ENCODE measurements around the gene DYNLT4.
"Not testable (repeated sequence)": the region's sequence is repeated elsewhere in the genome, so short reads cannot be mapped to it uniquely, and the experiment has no call there.

The DYNLT4 gene

GRCh38 chr1:44786841-44787426, 20.2 kb downstream of the DYNLT4 start:
- DNase-seq: no peak

DNA sequence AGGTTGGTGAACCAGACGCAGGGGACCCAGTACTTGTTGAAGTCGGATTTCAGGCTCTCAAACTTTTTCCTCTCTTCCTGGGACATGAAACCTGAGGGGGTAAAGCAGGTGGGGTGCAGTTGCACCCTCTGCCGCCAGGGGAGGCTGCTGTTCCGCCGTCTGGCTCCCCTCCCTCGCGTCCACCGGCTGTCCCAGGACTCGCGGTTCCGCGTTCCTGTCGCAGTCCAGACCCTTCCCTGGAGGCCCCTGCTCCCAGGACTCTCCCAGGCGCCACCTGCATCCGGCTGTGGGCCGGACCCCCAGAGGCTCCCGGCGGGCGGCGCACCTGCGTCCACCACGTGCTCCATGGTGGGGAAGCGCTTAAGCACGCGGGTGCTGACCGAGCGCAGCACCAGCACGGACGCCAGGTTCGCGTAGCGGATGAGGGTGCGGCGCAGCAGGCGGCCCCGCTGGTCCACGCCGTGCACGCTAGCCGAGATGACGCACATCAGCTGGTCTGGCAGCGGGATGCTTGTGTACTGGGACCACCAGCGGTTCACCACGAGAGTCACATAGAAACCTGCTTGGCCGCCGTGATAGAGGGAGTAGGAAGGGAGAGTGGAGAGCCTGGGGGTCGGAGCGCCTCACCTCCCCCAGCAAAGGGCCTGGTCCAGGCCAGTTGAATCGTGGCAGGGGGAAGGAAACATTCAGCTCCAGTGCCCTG, 20.9 kb downstream of the DYNLT4 start:
- DNase-seq: peak; percentile 62

DNA sequence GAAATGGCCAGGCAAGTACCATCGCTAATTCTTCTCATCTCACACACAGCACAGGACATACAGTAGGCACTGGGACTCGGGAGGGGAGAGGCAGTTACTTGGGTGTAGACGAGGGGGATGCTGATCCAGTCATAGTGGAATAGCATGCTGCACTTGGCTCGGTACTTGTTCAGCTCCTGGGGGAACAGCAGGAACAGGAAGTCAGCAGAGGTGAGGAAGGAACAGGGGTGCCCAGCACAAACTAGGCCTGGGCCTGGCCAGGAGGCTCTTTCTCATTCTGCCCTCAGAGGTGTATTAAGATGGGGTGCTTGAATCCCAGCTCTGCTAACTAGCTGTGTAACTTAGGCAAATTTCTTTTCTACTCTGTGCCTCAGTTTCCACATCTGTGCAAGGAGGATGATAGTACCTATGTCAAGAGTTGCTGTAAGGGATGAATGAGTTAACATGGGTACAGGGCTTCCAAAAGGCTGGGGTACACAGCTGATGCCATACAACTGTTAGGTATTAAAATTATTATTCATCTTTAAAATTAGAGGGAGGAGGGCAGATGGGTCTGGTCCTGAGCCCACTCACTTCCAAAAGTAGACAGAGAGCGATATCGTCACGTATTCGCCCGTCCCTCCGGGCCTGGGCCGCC, 21.5 kb downstream of the DYNLT4 start:
- DNase-seq: no peak

- DNase-seq: no peak
Observed at GRCh38 chr1:44785029-44785380, 22.1 kb downstream of the DYNLT4 start.

DNA sequence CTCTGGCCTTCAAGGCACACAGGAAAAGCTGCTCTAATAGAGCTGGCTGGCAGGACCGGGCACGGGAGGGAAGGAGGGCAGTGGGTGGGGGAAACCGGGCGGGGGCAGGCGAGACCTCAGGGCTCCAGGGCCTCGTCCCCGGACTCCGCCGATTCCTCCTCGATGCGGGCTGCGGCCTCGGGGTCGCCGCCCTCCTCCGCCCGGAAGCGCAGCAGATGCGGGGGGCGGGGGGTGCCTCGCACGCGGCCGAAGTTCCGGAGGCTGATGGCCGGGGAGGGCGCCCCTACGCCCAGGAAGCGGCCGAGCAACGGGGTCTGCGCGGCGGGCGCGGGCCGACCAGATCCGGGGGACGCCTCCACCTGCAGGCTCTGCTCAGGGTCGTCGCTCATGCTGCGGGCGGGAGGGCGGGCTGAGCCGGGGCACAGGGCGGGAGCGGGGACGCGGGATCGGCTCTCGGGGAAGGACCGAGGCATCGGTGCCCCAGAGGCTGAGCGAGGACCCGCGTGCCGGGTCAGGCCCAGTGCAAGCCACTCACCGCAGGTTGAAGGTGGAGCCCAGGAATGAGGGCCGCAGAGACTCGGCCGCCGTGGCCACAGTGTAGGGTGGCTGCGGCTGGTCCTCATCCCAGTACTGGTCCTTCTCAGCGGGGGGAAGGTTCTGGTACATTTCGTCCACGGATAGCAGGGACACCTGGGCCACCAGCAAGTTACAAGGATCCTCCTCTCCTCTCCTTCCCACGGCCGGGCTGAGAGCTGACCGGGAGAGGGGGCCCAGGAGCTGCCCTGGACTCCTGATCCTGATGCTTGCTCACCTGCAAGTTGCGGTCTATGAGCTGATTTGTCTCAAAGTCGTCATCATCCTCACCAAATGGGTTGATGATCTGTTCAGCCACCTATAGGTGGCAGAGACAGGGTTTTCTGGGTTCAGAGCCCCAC, 22.8 kb downstream of the DYNLT4 start:
- DNase-seq: no peak

- no peak for DNase-seq
Observed at GRCh38 chr1:44783697-44784093, 23.5 kb downstream of the DYNLT4 start.

DNA sequence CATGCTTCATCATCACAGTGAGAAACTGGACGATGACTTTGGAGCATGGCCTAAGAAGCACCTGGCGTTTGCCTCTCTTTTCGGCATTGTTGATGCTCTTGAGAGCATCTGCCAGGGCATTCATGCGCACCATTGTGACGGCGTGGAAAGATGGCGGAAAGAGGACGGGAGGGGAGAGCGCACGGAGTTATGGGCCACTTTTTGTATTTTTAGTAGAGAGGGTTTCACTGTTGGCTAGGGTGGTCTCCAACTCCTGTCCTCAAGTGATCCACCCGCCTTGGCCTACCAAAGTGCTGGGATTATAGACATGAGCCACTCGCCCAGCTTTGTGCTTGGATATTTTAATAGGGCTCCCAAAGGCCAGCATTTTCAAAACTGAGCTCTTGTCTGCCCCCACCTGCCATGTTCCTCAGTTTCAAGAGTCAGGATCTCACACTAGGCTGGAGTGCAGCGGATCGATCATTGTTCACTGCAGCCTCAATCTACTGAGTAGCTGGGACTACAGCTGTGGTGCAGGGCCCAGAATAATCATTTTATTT, 26.5 kb downstream of the DYNLT4 start:
- no peak for DNase-seq

DNA sequence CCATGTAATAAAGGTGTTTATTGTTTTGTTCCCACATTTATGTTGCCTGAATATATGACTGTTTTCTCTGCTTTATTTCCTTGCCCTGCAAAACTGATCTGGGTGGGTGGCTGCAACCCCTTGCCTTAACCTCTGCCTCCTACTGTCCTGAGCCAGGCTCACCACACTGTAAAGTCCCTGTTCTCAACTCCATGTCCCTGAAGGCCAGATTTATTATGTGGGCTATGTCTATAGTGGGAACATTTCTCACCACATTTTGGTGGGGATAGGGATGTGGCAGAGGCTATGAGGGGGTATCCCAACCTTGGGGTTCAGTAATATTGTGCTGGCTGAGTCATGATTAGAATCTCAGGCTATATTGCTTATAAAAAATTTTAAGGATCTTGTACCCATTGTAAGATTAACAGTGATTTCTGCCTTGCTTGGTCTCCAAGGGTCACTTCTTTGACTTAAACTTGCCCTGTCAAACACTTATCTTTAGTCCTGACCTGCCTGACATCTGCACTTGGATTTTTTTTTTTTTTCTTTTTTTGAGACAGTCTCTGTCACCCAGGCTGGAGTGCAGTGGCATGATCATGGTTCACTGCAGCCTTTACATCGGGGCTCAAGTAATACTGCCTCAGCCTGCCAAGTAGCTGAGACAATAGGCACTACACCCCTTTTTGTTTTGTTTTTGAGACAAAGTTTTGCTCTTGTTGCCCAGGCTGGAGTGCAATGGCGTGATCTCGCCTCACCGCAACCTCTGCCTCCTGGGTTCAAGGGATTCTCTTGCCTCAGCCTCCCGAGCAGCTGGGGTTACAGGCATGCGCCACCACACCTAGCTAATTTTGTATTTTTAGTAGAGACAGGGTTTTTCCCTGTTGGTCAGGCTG, 28.2 kb downstream of the DYNLT4 start:
- no peak for DNase-seq

DNA sequence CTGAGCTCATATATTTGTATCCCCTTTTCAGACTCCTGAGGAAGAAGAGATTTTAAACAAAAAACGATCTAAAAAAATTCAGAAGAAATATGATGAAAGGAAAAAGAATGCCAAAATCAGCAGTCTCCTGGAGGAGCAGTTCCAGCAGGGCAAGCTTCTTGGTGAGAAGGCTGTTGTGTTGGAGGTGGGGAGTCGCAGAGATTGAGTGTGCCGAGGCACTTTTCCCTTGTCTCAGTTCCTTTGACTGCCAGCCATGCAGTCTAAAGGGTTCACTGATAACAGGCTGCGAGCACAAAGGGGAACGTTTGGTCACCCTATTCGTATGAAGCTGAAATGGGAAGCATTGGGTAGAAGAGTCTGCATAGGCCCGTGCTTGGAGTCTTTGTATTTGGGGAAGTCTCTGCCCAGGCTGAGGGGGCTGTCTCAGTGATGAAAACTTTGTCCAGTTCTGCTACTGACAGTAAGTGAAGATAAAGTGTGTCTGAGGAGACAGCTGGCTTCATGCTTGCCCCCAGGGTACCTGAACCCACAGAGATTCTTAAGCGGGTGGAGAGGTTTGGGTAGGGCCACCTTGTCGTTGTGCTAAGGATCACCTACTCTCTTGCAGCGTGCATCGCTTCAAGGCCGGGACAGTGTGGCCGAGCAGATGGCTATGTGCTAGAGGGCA, 29.0 kb downstream of the DYNLT4 start:
- DNase-seq: no peak

GRCh38 chr1:44777547-44777946, 29.6 kb downstream of the DYNLT4 start:
- DNase-seq: no peak

- no peak for DNase-seq
Observed at GRCh38 chr1:44776730-44777068, 30.5 kb downstream of the DYNLT4 start.

GRCh38 chr1:44775930-44776729, 31.0 kb downstream of the DYNLT4 start:
- no peak for DNase-seq

DNA sequence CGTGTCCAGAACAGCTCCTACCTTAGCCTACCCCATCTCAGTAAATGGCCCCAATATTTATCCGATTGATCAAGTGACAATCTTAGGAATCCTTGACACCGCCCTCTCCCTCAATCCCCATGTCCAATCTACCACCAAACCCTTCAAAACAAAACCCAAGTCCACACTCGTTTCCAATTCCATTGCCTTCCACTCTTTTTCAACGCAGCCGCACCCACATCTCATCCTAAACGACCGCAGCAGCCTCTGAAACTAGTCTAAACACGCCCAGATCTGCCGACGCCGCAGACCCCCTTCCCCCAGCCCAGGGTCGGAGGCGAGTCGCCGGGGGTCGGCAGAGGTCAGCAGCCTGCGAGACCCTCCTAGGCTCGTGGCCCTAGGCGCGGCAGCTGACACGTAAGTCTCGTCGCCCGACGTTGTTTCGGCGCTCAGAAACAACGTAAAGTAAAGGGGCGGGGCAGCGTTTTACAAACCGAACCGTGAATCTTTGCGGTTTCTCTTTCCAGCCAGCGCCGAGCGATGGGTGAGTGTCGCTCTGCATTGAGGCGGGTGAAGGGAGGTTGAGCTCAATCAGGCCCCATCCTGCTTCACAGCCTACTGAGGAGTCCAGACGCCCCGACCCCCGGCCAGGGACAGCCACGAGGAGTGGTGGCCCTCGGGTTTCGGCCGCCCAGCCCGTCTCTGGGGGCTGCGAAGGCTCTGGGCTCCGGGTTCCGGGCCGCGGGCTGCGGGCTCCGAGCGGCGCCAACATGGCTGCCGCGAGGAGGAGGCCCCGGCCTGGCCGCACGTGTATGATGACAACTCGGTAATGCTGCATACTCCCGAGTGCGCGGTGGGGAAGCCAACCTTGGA, 31.8 kb downstream of the DYNLT4 start, which contains the start of gene RPS8:
TSS of gene RPS8 (plus strand) at position 463 of the 852 bp plus-strand sequence. CDS start at position 520, 57 bp downstream.
- DNase-seq: peak; percentile 89

GRCh38 chr1:44766421-44766820, 40.7 kb downstream of the DYNLT4 start:
- not testable (repeated sequence) for DNase-seq

- no peak for DNase-seq
Observed at GRCh38 chr1:44760876-44761275, 46.3 kb downstream of the DYNLT4 start.

DNA sequence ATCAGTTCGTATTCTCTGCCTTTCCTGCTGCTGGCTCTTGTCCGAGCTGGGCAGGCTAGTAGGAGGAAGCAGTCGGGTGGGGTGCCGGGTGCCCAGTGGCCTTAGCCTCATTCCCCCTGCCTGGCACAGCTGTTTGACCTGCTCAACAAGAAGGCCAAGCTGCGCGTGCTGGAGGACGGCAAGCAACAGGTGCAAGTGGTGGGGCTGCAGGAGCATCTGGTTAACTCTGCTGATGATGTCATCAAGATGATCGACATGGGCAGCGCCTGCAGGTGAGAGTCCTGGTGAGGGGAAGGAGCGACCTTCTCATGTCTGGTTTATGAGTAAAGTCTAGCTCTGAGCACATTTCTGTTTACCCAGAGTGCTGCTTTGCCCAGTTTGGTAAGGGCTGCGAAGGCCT, 48.1 kb downstream of the DYNLT4 start:
- DNase-seq: no peak

DNA sequence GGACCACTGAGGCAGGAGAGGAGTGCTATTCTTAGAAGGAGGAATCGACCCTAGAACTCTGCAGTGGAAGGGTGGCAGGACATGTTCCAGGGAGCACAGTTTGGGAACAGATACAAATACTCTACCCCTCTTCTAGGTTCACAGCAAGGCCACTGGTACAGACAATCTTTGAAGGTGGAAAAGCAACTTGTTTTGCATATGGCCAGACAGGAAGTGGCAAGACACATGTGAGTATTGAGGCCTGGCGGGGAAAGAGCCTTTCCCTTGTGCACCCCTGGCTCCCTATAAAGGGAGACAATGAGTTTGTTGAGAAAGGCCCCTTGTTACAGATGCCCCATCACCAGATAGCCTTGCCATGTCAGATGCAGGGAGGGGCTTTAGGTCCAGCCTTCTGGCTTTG, 49.7 kb downstream of the DYNLT4 start:
- no peak for DNase-seq
